ENCODE measurements around the gene MAGI1.

The MAGI1 gene

GRCh38 chr3:65445573-65446169 lies 593.0 kb downstream of the MAGI1 start:
- Histone ChIP-seq H3K27me3 (ENCODE audit: insufficient read depth, poor library complexity, severe bottlenecking) (peaks cover 2% of the 10 kb centered on the region), H3K4me3 (replicated peaks; ENCODE audit: insufficient read depth, low read length) (no peak overlapping the region), H3K27ac (replicated peaks) (no peak overlapping the region)
- no peak for DNase-seq (ENCODE audit: low read depth in 1 of 2, low spot score in 1 of 2)
- no peak for TF ChIP-seq SPI1 (IDR thresholded peaks at IDR 0.05; ENCODE audit: borderline replicate concordance, low read depth)
- TF ChIP-seq REST (IDR thresholded peaks at IDR 0.05; ENCODE audit: insufficient replicate concordance, low read depth) = no peak
- TF ChIP-seq GABPA (IDR thresholded peaks at IDR 0.05; ENCODE audit: low read depth) = no peak
- no peak for TF ChIP-seq POLR2AphosphoS5 (IDR thresholded peaks at IDR 0.05; ENCODE audit: low read depth)
- TF ChIP-seq CTCF (IDR thresholded peaks at IDR 0.05; ENCODE audit: insufficient read depth, low read length) = no peak

- TF ChIP-seq REST (IDR thresholded peaks at IDR 0.05; ENCODE audit: insufficient replicate concordance, low read depth) (no peak), CTCF (IDR thresholded peaks at IDR 0.05; ENCODE audit: insufficient read depth, low read length) (no peak), SPI1 (IDR thresholded peaks at IDR 0.05; ENCODE audit: borderline replicate concordance, low read depth) (no peak), POLR2AphosphoS5 (IDR thresholded peaks at IDR 0.05; ENCODE audit: low read depth) (no peak)
- Histone ChIP-seq H3K27me3 (ENCODE audit: insufficient read depth, poor library complexity, severe bottlenecking) (peaks cover 2% of the 10 kb centered on the region), H3K27ac (replicated peaks) (no peak overlapping the region), H3K4me3 (replicated peaks; ENCODE audit: insufficient read depth, low read length) (no peak overlapping the region)
- DNase-seq (ENCODE audit: low read depth in 1 of 2, low spot score in 1 of 2) = no peak
Measured at GRCh38 chr3:65444447-65444815, 594.3 kb downstream of the MAGI1 start.

- no peak for TF ChIP-seq REST (IDR thresholded peaks at IDR 0.05; ENCODE audit: insufficient replicate concordance, low read depth)
- TF ChIP-seq GABPA (IDR thresholded peaks at IDR 0.05; ENCODE audit: low read depth) = no peak
- TF ChIP-seq SPI1 (IDR thresholded peaks at IDR 0.05; ENCODE audit: borderline replicate concordance, low read depth) = no peak
- TF ChIP-seq CTCF (IDR thresholded peaks at IDR 0.05; ENCODE audit: insufficient read depth, low read length) = no peak
- TF ChIP-seq POLR2AphosphoS5 (IDR thresholded peaks at IDR 0.05; ENCODE audit: low read depth) = no peak
- no peak overlapping the region for H3K4me3 ChIP-seq (replicated peaks; ENCODE audit: insufficient read depth, low read length)
- no peak overlapping the region for H3K27ac ChIP-seq (replicated peaks)
- DNase-seq (ENCODE audit: low read depth in 1 of 2, low spot score in 1 of 2) = no peak
- H3K27me3 ChIP-seq (ENCODE audit: insufficient read depth, poor library complexity, severe bottlenecking) = peaks cover 2% of the 10 kb centered on the region
Measured at GRCh38 chr3:65443739-65444446, 594.8 kb downstream of the MAGI1 start.

Measured in HL-60 (cell line).